ENCODE measurements around the gene RPL32.
"Not testable (repeated sequence)": the region's sequence is repeated elsewhere in the genome, so short reads cannot be mapped to it uniquely, and the experiment has no call there.

Gene RPL32

DNA sequence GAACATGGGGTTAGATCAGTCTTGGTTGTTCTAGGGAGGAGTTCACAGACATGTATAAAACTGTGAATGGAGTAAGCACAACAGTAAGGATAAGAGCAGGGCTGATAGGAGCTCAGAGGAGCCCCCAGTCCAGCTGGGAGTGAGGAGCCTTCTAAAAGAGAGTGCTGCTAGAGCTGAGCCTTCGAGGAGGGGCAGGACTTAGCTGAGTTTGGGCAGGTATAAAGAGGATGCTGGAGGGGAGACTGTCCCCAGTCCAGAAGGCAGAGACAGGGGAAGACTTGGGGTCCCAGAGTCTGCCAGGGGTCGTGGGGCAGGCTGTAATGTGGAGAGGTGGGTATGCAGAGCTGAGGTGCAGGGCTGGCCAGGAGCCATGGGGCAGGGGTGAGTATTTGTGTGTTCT lies 32.8 kb downstream of the RPL32 start:
- DNase-seq: no peak

DNA sequence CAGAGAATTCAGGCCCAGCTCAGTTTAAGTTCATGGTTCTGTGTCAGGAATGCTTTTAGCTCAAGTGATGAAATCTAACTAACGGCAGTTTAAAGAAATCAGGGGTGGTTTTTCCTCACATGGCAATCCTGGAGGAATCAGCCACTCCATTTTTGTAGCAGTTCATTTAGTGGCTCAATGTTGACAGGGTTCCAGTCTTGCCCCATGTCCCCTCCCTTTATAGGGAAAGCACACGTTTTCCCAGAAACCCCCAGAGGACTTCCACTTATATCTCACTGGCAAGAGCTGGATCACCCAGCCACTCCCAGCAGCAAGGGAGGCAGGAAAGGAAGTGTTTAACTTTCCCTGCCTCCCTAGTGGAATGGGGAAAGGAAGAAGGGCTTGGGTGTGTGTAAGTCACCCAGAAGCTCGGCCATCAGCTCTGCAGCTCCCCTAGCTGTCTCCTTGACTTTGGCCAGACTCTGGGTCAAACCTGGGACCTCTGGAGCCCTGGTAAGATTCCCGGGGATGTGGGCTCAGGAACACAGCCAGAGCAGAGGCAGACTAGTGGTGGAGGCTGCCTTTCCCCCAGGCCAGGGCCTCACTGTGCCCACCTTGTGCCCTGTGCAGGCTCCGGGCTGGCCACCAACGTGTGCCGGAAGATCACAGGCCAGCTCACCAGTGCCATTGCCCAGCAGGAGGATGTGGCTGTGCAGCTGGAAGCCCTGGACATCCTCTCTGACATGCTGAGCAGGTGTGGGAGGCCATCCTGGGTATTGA lies 33.6 kb downstream of the RPL32 start:
- no peak for DNase-seq

DNA sequence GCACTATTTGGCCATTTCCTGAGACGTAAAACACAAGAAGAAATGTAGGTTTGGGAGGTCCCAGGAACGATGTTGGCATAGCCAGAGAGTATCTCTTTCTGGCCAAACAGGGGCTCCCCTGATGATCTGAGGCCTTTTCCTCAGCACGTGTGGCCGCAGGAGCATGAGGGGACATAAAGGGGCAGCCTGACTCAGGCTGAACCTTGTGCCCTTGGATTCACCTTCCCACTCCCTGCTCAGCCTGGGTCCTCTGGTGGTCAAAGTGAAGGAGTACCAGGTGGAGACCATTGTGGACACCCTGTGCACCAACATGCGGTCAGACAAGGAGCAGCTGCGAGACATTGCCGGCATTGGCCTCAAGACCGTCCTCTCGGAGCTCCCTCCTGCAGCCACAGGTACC lies 34.3 kb downstream of the RPL32 start:
- no peak for DNase-seq

DNA sequence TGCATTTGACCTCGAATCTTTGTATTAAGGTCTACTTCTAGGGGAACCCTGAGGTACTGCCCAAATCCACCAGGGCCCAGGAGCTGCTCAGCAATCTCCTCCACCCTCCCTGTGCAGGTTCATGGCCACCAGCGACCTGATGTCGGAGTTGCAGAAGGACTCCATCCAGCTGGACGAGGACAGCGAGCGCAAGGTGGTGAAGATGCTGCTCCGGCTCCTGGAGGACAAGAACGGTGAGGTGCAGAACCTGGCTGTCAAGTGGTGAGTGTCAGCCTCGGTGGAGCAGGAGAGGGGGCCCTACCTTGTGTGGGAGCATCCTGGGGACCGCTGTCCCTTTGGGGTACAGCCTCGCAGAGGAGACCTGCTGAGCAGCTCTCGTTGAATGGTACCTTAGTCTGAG lies 38.0 kb downstream of the RPL32 start:
- no peak for DNase-seq

DNA sequence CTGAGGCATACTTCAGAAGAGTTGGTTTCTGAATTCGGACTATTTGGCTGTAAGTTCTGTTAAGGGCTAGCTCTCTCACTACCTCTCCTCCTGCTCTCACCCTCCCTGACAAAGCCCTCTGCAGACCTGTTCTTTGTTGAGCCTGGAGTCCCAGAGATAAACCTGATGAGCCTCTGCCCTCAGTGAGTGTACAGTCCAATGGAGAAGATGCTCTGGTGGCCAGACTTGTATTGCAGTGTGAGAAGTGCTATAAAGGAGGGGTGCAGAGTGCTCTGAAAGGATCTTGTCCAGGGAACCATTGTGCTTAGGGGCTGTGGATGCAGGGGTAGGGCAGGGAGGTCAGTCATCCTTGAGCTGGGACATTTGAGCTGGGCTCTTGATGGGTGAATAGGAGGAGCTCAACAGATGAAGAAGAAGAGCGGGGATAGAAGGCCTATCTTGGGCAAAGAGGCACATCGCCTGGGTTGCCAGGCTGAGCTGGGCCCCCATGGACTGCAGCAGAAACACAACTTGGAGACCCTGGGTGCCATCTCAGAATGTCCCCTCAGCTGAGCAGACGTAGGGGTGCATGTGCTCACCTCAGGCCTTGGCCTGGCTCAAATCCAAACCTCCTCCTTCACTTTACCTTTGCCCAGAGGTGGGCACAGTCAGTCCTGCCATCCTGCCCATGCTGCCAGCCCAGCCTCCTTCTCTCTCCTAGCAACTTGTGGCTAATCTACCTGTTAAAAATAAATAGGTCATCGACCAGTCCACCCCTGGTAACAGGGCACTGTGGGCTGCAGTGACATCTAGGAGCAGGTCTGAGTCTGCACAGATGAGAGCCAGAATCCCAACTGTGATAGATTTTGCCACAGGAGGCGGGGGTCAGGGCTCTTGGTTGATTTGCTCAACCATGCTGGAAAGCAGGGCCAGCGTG lies 41.6 kb downstream of the RPL32 start:
- no peak for DNase-seq

DNA sequence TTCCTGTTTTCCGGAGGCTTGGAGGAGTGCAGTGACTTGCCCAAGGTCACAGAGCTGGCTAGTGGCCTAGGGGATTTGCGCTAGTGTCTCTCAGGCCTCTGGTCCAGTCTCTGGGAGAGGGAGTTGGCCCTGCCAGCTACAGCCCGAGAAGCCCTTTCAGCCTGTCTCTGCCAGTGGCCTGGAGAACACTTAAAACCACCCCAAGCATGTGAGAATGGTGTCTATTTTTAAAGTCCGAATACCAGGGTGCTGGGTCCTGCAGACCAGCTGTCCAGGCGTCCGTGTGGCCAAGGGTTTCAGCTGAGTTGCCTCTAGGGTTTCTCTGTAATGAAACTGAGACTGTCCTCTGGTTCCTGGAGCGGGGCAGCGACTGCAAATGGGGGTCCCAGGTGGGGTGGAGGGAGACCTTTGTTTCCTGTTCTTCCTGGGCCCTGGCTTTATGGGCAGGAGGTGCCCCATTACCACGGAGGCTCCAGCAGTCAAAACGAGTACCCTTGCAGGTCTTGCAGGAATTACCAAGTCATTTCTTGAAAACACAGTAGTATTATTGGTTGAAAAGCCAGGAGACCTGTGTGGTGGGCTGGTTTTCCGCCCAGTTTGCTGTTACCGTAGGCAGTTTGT lies 42.7 kb downstream of the RPL32 start:
- DNase-seq: no peak

DNA sequence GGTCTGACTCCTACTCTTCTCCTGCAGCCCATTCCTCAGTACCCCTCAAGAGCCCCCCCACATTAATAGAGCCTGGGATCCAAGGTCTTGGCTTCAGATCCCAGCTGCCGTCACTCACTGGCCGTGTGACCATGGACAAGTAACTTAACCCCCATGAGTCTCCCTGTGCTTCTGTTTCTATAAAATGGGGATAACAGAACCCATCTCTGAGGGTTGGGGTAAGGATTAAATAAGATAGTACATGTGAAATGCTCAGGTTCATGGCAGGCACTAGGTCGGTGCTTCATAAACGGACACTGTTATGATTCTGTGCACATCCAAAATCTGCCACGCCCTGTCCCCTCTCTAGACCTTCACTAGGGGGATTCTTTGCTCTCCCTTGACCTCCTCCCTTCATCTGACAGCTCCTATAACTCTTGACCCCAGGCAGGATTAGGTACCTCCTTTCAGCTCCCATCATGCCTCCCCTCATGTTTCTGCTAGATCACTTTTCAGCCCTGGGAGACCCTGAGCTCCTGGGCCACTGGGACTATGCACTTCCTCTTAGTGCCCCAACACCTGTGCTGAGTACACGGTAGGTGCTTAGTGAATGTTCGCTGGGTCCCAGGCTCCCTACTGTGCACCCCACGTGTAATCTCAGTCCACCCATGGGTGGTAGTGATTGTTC lies 43.3 kb downstream of the RPL32 start:
- no peak for DNase-seq

DNA sequence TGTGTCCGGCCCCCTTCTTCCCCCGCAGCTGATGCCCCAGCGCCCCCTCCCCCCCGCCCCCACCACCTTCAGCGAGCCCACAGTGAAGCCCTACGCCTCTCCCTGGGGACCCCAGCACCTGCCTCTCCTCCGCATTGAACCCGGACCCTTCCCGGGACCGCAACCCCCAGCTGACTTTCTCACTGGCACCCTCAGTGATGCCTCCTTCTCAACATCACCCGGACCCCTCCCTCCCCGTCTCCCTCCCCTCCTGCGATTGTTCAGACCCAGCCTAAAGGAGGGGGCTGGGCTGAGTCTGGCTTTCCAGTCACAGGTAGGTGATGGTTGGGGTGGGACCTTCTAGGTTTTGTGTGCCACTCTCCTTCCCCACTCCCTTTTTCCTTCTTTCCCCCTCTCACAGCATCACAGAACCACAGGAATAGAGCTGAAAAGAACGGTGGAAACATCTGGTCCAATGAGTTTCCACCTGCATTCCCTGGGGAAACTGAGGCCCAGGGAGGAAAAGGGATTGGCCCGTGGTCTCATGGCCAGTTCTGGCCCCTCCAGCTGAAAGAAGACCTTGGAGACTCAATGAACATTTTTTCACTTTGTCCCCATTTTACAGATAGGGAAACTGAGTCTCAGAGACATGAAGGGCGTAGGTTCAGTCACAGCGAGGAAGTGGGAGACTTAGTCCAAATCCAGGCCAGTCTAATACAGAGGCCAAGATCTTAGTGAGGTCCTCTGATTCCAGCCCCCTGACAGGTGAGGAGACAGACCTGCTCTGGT lies 44.1 kb downstream of the RPL32 start:
- no peak for DNase-seq

DNA sequence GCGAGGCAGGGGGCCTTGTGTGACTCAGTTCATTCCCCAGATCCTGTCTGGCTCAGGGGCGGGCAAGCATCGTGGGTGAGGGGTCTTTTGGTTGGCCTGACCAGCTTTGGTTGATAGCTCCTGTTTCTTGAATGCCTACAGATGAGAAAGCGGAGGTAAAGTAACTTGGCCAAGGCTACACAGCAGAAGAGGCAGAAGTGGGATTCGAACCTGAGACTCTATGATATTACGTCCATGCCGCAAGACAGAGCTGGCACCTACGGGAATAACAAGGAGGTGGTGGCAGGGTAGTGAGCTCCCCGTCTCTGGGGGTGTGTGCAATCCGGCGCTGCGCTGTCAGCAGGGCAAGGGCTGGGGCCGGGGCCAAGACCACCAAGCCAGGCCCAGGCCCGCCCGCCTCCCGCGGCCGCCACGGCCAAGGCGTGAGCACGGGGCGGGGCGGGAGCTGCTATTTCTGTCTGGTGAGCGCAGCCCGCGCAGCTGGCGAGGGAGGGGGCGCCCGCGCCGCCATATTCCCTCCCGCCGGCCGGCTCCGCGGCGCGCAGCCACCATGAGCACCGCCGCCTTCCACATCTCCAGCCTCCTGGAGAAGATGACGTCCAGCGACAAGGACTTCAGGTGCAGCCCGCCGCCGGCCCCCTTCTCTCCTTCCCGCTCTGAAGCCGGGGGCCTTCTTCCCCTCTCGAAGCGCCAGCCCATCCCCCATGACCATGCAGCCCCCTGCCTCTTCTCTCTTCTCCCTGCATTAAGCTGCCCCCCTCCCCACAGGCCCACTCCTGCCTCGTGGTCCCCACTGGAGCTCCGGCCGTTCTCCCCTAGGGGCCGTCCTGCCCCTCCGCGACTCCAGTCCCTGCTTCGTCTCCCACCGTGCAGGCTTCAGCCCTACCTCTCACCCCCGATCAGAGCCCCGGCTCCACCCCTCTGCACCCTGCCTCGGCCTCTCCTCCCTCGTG lies 44.9 kb downstream of the RPL32 start, which contains the start of gene CAND2:
CAND2 (plus strand) TSS at position 510 of the 953 bp plus-strand sequence; CDS start at position 551, 41 bp downstream.
- peak in 1 of 2 donors; percentile 14 for DNase-seq

DNA sequence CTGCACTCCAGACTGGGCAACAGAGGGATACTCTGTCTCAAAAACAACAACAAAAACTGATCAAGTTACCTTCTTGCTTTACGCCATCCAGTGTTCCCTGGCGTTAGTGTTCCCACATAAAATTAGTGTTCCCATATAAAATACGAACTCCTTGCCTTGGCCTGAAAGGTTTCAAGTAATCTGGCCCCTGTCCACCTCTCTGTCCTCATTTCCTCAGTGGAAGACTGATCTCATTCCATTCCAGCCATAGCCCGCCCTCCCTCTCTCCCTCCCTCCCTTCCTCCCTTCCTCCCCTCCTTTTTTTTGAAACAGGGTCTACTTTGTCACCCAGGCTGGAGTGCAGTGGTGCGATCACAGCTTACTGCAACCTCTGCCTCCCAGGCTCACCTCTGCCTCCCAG lies 47.7 kb downstream of the RPL32 start:
- DNase-seq: no peak

DNA sequence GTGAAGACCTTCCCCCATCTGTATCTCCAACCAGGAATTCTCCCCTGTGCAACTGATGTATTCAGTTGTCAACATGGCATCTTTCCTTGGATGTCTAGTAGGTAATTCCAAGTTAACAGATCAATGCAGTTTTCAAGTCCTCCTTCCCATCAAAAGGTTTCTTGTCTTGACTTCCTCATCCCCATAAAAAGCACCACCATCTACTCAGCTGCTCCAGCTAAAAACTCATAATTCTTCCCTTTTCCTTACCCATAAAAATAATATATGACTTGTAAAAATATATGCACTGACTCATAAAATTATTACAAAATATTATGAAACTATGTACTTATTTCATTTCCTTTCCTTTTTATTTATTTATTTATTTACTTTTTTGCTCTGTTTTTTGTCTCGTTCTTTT lies 49.9 kb downstream of the RPL32 start:
- DNase-seq: peak in 1 of 2 donors; percentile 16

DNA sequence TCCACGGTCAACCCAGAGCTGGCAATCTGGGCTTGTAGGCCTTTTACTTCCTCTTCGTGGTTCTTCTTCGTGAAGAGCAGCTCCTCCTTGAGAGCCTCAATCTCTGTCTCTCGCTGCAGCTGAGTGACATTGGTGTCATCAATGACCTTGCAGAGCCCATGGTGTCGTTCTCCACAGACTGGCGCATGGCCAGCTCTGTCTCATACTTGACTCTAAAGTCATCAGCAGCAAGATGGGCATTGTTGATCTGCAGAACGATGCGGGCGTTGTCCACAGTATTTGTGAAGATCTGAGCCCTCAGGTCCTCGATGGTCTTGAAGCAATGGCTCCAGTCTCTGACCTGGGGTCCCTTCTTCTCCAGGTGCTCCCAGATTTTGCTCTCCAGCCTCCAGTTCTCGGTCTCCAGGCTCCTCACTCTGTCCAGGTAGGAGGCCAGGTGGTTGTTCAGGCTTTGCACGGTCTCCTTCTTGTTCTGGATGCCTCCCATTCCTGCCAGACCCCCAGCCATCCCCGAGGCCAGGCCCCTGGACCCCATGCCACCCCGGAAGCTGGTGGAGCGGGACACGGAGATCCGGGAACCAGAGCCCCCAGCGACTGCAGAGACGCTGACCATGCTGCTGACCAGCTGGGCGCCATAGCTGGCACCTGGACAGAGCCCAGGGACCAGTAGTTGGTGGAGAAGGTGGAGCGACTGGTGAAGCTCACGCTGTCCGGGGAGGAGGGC lies 53.2 kb downstream of the RPL32 start:
- DNase-seq: not testable (repeated sequence)

DNA sequence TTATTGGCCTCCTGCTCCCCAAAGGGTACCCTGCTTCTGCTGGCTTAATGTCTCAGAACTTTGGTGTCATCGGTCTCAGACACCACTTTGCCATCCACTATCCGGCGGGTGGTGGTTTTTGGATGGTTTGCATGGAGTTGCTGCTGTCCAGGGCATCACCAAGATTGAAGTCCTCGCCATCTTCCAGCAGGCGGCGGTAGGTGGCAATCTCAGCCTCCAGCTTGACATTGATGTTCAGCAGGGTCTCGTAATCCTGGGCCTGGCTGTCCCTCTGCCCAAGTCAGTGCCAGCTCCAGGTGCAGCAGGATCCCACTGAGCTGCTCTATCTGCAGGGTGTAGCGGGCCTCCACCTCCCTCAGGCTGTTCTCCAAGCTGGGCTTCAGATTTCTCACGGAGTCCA lies 54.0 kb downstream of the RPL32 start:
- peak; percentile 36 to 42 for DNase-seq

DNA sequence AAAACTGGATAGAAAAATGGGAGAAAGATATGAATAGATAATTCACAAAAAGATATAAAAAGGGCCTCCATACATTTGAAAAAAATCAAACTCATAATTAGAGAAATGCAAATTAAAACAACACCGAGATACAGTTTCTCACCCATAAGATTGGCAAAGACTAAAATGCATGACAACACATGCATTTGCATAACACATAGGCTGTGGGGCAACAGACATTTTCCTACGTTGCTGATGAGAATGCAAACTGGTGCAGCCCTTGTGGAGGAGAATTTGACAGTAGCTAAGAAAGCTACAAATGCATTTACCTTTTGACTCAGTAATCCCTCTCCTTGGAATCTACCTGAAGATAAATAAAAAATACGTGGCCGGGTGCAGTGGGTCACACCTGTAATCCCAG lies 56.3 kb downstream of the RPL32 start:
- no peak for DNase-seq
